Endothelial cell of umbilical vein (primary cell): ENCODE results near the gene MIB2. TPM values are rescaled to one million over a fixed set of nuclear protein-coding genes. Genes with fewer than 3 reads are reported as not detected.

ENCODE experiments used
- BruUV-seq: library from RNA; stranded (reverse); fragments of 400-500 nt; replicated peaks from 2 replicates; lab custom pipeline; 2021; lab: Mats Ljungman, UMichigan
- CTCF ChIA-PET: fragments of 300-600, 350-600 bp; sonication (Branson Sonifier 250); formaldehyde crosslinking; loops from one replicate; lab custom pipeline; 2021; ENCODE audit warnings: antibody characterized with exemption, inconsistent platforms; lab: Charles Lee
- POLR2A ChIA-PET: fragments of 300-600, 350-600 bp; sonication (Branson Sonifier 250); formaldehyde crosslinking; loops from one replicate; lab custom pipeline; 2021; ENCODE audit warnings: antibody characterized with exemption, inconsistent platforms; lab: Charles Lee
- DNase-seq: peaks from one replicate; pipeline ENCODE4 v3.0.0-alpha.2; 2011; ENCODE audit warnings: low read depth, low spot score
- FAIRE-seq: peaks from 2 replicates; lab custom pipeline; 2011; peaks lifted over from hg19 to GRCh38; lab: Jason Lieb, UNC
- H2AFZ ChIP-seq: 2 replicates; pipeline ENCODE4 v1.6.0; 2012; ENCODE audit warnings: low read depth, low read length, control low read depth, inconsistent platforms
- H3K27ac ChIP-seq: 2 replicates; pipeline ENCODE4 v1.5.1; 2011; ENCODE audit warnings: low read depth, mild to moderate bottlenecking, control low read depth, low read length, moderate library complexity; ENCODE audit not compliant: insufficient read depth
- H3K27me3 ChIP-seq, 2 experiments: 2 replicates each; pipeline versions ENCODE4 v1.6.0 to v1.6.1; 2011; ENCODE audit warnings: low read length in 2 of 2, mixed read lengths in 1 of 2; ENCODE audit not compliant: control insufficient read depth in 2 of 2, insufficient read depth in 2 of 2
- H3K36me3 ChIP-seq, 2 experiments: 2 replicates in 1 of 2; 3 replicates in 1 of 2; pipeline ENCODE4 v1.5.1; 2011; ENCODE audit warnings: low read length in 2 of 2, mild to moderate bottlenecking in 1 of 2, moderate library complexity in 1 of 2; ENCODE audit not compliant: control insufficient read depth in 2 of 2, insufficient read depth in 2 of 2; ENCODE audit errors: extremely low read depth in 1 of 2
- H3K4me1 ChIP-seq: 3 replicates; pipeline ENCODE4 v1.5.1; 2011; ENCODE audit warnings: mild to moderate bottlenecking, low read length; ENCODE audit not compliant: control insufficient read depth, insufficient read depth; ENCODE audit errors: extremely low read depth
- H3K4me2 ChIP-seq: 2 replicates; pipeline ENCODE4 v1.6.1; 2011; ENCODE audit warnings: low read length, control low read depth, mixed read lengths; ENCODE audit not compliant: insufficient read depth
- H3K4me3 ChIP-seq, 3 experiments: fragments of 200-600 bp in 1 of 3; sonication (generic), shearing (Covaris generic) in 1 of 3; replicated peaks in 1 of 3; 2 replicates each; pipeline ENCODE4 v1.5.1; 2011 to 2016; ENCODE audit warnings: control low read depth in 3 of 3, low read length in 3 of 3, mild to moderate bottlenecking in 2 of 3, inconsistent platforms in 1 of 3, low read depth in 1 of 3, moderate library complexity in 1 of 3; ENCODE audit not compliant: insufficient read depth in 1 of 3
- H3K79me2 ChIP-seq: 2 replicates; pipeline ENCODE4 v1.6.0; 2012; ENCODE audit warnings: low read length, inconsistent platforms; ENCODE audit not compliant: control insufficient read depth, insufficient read depth
- H3K9ac ChIP-seq: replicated peaks from 2 replicates; pipeline ENCODE3; 2011; ENCODE audit warnings: low read length, control low read depth; ENCODE audit not compliant: insufficient read depth; ENCODE audit errors: extremely low read depth
- H3K9me1 ChIP-seq: replicated peaks from 3 replicates; pipeline ENCODE4 v1.6.0; 2011; ENCODE audit warnings: mild to moderate bottlenecking, low read length; ENCODE audit not compliant: control insufficient read depth, insufficient read depth; ENCODE audit errors: extremely low read depth
- H3K9me3 ChIP-seq: replicated peaks from 2 replicates; pipeline ENCODE4 v1.5.1; 2012; ENCODE audit warnings: low read length, inconsistent platforms; ENCODE audit not compliant: control insufficient read depth, insufficient read depth
- H4K20me1 ChIP-seq: replicated peaks from 2 replicates; pipeline ENCODE3; 2011; ENCODE audit warnings: mild to moderate bottlenecking, low read length; ENCODE audit not compliant: control insufficient read depth, insufficient read depth; ENCODE audit errors: extremely low read depth
- CTCF ChIP-seq, 2 donors: IDR thresholded peaks; 1 replicate in 1 of 2; 2 replicates in 1 of 2; pipeline ENCODE4 v1.5.1; 2011; ENCODE audit warnings: low read length in 2 of 2, mild to moderate bottlenecking in 2 of 2, moderate library complexity in 2 of 2, control low read depth in 1 of 2, inconsistent platforms in 1 of 2, low read depth in 1 of 2; ENCODE audit not compliant: insufficient read depth in 1 of 2; ENCODE audit errors: extremely low read depth in 1 of 2
- EZH2 ChIP-seq: IDR thresholded peaks from 2 replicates; pipeline ENCODE4 v1.6.1; 2012; ENCODE audit warnings: borderline replicate concordance, low read depth, mild to moderate bottlenecking, moderate library complexity, low read length, inconsistent platforms; ENCODE audit not compliant: severe bottlenecking
- GATA2 ChIP-seq: IDR thresholded peaks from 2 replicates; pipeline ENCODE4 v1.7.0; 2011; ENCODE audit warnings: low read depth, mild to moderate bottlenecking, moderate library complexity, mixed read lengths, low read length; ENCODE audit not compliant: insufficient read length, insufficient read depth
- MYC ChIP-seq: IDR thresholded peaks from one replicate; pipeline ENCODE4 v1.6.1; 2011; ENCODE audit warnings: mild to moderate bottlenecking, low read depth, low read length
- POLR2AphosphoS5 ChIP-seq: IDR thresholded peaks from 2 replicates; pipeline ENCODE4 v1.6.1; 2012; ENCODE audit warnings: low read depth, mild to moderate bottlenecking, control low read depth, low read length, moderate library complexity; ENCODE audit not compliant: insufficient read depth
- dilution Hi-C: fragments of 300-500 bp; cut with MboI; formaldehyde crosslinking; loops from one replicate; pipeline ENCODE4 v1.15.0; 2019; ENCODE audit warnings: low sequenced_read_pairs; ENCODE audit not compliant: extremely low pct_ligation_motif_present
- intact Hi-C: fragments of 100-400 bp; cut with micrococcal nuclease; formaldehyde crosslinking; loops from one replicate; pipeline ENCODE4 v1.10.0; 2022
- polyA plus RNA-seq, 4 experiments: library from polyadenylated mRNA; depleted of rRNA in 3 of 4; stranded (reverse) in 3 of 4; unstranded in 1 of 4; fragments of >200 nt; gene quantifications; 2 replicates each; pipeline versions ENCODE4 v1.2.1 to v1.2.3, GENCODE V29; 2011 to 2012; ENCODE audit warnings: missing spikeins in 1 of 4
- total RNA-seq: library from RNA; stranded (reverse); gene quantifications from 2 replicates; pipeline ENCODE4 v1.2.3, GENCODE V29; 2021
- TF ChIP-seq, protein P1 (sequence below): IDR thresholded peaks from 2 replicates; pipeline ENCODE4 v1.6.1; 2011; ENCODE audit not compliant: insufficient read depth, insufficient read length

Gene MIB2
- total and polyA plus RNA-seq, 2 donors (not counting 3 experiments of a cell fraction or from before 2014, with no cell fraction given): 25.9 to 45.0 TPM

- Histone ChIP-seq H3K4me3 (no peak overlapping the region), H4K20me1 (no peaks in the 10 kb centered on the region), H3K4me1 (no peaks in the 10 kb centered on the region), H3K4me2 (no peak overlapping the region), H3K27ac (no peak overlapping the region), H3K9me1 (no peaks in the 10 kb centered on the region), H3K9me3 (no peaks in the 10 kb centered on the region), H3K36me3 (no peaks in the 10 kb centered on the region), H2AFZ (no peak overlapping the region), H3K9ac (no peak overlapping the region), H3K79me2 (no peaks in the 10 kb centered on the region), H3K27me3 (no peaks in the 10 kb centered on the region)
- intact Hi-C loops: no loop called here
- TF ChIP-seq POLR2AphosphoS5: no peak
- no peak for TF ChIP-seq CTCF (IDR thresholded peaks at IDR 0.05; ENCODE audit: extremely low read depth in 1 of 2, insufficient read depth in 1 of 2, low read depth in 1 of 2, low read length in 2 of 2)
- TF ChIP-seq GATA2: no peak
- TF ChIP-seq, protein P1, sequence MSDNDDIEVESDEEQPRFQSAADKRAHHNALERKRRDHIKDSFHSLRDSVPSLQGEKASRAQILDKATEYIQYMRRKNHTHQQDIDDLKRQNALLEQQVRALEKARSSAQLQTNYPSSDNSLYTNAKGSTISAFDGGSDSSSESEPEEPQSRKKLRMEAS: no peak
- TF ChIP-seq EZH2: no peak
- no peak for TF ChIP-seq MYC
- CTCF ChIA-PET: interaction anchor here (1.3 kb wide), 1 partner anchor 20 kb away, joined by 5 read pairs; no protein-coding TSS in a partner anchor
- no peak for DNase-seq
- POLR2A ChIA-PET: no interaction called here
- no TSS peak for BruUV-seq
- no peak for FAIRE-seq
- dilution Hi-C loops: no loop called here
These were observed 7.9 kb downstream of the MIB2 start for GRCh38 chr1:1623181-1623630.
